Type B pancreatic cell (in vitro differentiated cells): ENCODE measurements around the gene MAD1L1. TPM values are rescaled to one million over a fixed set of nuclear protein-coding genes. Genes with fewer than 3 reads are reported as not detected.

Experiments
- DNase-seq: peaks from one replicate; pipeline ENCODE4 v3.0.0; 2021; ENCODE audit warnings: mixed read lengths; ENCODE audit not compliant: unreplicated experiment; ENCODE audit errors: extremely low spot score
- H3K27ac Mint-ChIP-seq: 2 replicates; pipeline ENCODE4 v1.8.0; 2021; ENCODE audit warnings: mild to moderate bottlenecking, mixed read lengths
- H3K27me3 Mint-ChIP-seq: 2 replicates; pipeline ENCODE4 v1.8.0; 2021; ENCODE audit warnings: mixed read lengths
- H3K36me3 Mint-ChIP-seq: 2 replicates; pipeline ENCODE4 v1.8.0; 2021; ENCODE audit warnings: mixed read lengths
- H3K4me1 Mint-ChIP-seq: one replicate; pipeline ENCODE4 v1.8.0; 2021; ENCODE audit warnings: mixed read lengths; ENCODE audit not compliant: unreplicated experiment
- H3K4me3 Mint-ChIP-seq: 2 replicates; pipeline ENCODE4 v1.8.0; 2021; ENCODE audit warnings: mild to moderate bottlenecking, mixed read lengths
- H3K9me3 Mint-ChIP-seq: 2 replicates; pipeline ENCODE4 v1.8.0; 2021; ENCODE audit warnings: mixed read lengths
- total RNA-seq: library from RNA; stranded (reverse); gene quantifications from 2 replicates; pipeline ENCODE4 v1.2.1, GENCODE V29; 2021; ENCODE audit warnings: low replicate concordance
- TF ChIP-seq, protein P1 (sequence below): fragments of 200-600 bp; sonication (generic); conservative IDR thresholded peaks from 2 replicates; pipeline ENCODE4 v1.5.0; 2021; ENCODE audit warnings: antibody characterized with exemption, mild to moderate bottlenecking

The MAD1L1 gene
- total RNA-seq, 1 donor from 2014 or later: 40.7 TPM

- no peak overlapping the region for H3K27ac Mint-ChIP-seq
- H3K36me3 Mint-ChIP-seq: peaks cover 3% of the 10 kb centered on the region
- H3K4me3 Mint-ChIP-seq: no peak overlapping the region
- no peak for DNase-seq
- H3K4me1 Mint-ChIP-seq: no peaks in the 10 kb centered on the region
- TF ChIP-seq, protein P1, sequence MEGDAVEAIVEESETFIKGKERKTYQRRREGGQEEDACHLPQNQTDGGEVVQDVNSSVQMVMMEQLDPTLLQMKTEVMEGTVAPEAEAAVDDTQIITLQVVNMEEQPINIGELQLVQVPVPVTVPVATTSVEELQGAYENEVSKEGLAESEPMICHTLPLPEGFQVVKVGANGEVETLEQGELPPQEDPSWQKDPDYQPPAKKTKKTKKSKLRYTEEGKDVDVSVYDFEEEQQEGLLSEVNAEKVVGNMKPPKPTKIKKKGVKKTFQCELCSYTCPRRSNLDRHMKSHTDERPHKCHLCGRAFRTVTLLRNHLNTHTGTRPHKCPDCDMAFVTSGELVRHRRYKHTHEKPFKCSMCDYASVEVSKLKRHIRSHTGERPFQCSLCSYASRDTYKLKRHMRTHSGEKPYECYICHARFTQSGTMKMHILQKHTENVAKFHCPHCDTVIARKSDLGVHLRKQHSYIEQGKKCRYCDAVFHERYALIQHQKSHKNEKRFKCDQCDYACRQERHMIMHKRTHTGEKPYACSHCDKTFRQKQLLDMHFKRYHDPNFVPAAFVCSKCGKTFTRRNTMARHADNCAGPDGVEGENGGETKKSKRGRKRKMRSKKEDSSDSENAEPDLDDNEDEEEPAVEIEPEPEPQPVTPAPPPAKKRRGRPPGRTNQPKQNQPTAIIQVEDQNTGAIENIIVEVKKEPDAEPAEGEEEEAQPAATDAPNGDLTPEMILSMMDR: no peak
- H3K9me3 Mint-ChIP-seq: no peaks in the 10 kb centered on the region
- H3K27me3 Mint-ChIP-seq: no peaks in the 10 kb centered on the region
These were observed 332.6 kb downstream of the MAD1L1 start for GRCh38 chr7:1899951-1900762.

DNA sequence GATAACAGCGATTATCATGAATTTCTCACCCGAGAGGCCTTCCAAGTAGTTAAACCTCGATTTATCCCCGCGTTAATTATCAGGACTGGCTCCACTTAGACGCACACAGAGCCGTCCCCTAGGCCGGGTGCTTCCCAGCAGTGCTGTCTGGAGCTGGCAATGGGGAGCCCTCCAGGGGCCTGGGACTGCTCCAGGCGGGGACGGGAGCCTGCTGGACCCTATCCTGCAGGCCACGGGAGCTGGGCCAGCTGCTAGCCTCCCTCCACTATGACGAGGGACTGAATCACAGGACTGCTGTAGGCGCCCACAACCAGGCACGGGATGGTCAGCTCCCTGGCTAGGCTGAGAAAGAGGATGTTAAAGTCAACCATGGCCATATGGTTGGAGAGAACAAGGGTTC lies 333.5 kb downstream of the MAD1L1 start:
- H3K36me3 Mint-ChIP-seq: peaks cover 3% of the 10 kb centered on the region
- H3K4me1 Mint-ChIP-seq: no peaks in the 10 kb centered on the region
- TF ChIP-seq, protein P1: no peak
- H3K27ac Mint-ChIP-seq: no peak overlapping the region
- H3K9me3 Mint-ChIP-seq: no peaks in the 10 kb centered on the region
- H3K4me3 Mint-ChIP-seq: no peak overlapping the region
- H3K27me3 Mint-ChIP-seq: no peaks in the 10 kb centered on the region
- DNase-seq: no peak

- H3K4me1 Mint-ChIP-seq: no peaks in the 10 kb centered on the region
- H3K36me3 Mint-ChIP-seq: peaks cover 6% of the 10 kb centered on the region
- no peak overlapping the region for H3K27ac Mint-ChIP-seq
- no peaks in the 10 kb centered on the region for H3K27me3 Mint-ChIP-seq
- H3K9me3 Mint-ChIP-seq: no peaks in the 10 kb centered on the region
- TF ChIP-seq, protein P1: no peak
- H3K4me3 Mint-ChIP-seq: no peak overlapping the region
- DNase-seq: no peak
These were observed 334.0 kb downstream of the MAD1L1 start for GRCh38 chr7:1898628-1899185.

DNA sequence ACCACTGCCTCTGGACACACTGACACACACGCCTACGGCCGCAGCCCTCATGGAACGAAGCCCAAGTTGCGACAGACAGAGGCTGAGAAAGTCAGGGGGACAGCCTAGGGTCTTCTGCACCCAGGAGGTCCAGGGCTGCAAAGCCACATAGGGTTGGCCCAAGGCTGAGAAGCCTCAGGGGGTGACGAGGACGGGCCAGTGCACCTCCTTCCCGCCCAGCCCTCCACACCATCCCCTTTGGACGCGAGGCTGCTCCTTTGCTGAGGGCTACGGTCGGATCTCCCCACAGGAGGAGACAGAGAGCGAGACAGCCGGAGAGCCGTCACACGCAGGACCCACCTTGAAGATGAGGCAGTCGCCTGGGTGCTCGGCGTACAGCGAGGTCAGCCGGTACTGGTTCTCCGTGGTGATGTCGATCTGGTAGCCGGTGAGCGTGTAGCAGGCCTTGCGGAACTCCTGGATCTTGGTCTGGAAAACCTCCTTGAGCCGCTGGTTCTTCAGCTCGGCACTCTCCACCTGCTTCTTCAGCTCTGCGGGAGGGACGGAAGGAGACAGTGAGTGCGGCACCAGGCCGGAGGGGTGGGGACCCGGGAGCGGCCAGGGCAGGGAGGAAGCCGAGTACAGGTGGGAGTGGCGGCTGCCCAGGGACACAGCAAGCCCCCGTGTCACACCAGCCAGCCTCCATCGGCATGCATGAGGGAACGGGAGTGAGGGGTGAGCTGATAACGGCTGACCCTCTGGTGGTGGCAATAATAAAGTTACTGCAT lies 334.7 kb downstream of the MAD1L1 start:
- DNase-seq: no peak
- Mint-ChIP-seq H3K9me3 (no peaks in the 10 kb centered on the region), H3K27me3 (no peaks in the 10 kb centered on the region), H3K4me3 (no peak overlapping the region), H3K36me3 (peaks cover 6% of the 10 kb centered on the region), H3K27ac (no peak overlapping the region), H3K4me1 (no peaks in the 10 kb centered on the region)
- TF ChIP-seq, protein P1: no peak

DNA sequence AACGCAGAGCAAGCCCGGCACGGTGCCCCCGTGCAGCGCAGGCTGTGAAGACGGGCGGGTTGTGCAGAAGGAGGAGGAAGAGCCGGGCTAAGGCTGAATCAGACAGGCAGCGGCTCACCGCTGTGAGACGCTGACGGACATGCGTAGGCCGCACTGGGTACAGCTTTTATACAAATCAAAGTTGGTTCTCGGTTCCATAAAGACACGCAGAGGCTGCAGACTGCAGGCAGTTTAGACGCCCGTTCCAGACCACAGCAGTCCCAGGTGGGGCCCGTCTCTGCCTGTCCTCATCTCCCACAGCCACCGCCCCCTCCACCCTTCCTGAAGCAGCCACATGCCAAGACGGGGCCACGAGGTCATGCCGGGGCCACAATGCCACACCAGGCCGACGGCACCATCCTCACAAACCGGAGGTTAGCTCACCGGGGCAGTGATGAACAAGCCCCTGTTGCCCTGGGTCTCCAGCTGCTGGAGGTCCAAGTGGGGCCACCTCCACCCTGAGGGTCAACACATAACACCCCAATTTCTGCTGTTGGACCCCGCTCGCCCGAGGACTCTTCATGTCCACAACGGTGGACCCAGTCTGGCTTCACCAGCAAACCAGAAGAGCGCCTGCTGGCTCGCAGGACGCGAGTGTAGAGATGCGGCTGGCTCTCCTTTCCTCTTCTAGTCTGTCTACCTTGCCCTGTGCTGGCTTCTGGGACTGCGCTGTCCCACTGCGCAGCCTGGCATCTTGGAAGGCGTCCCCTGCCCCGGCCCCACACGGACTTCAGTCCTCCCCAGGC lies 335.5 kb downstream of the MAD1L1 start:
- Mint-ChIP-seq H3K27ac (no peak overlapping the region), H3K4me1 (no peaks in the 10 kb centered on the region)
- TF ChIP-seq, protein P1: no peak

More for the DNA sequence above, 335.5 kb downstream of the MAD1L1 start:
- H3K36me3 Mint-ChIP-seq: peaks cover 6% of the 10 kb centered on the region
- H3K9me3 Mint-ChIP-seq: no peaks in the 10 kb centered on the region
- no peak for DNase-seq
- H3K27me3 Mint-ChIP-seq: no peaks in the 10 kb centered on the region
- no peak overlapping the region for H3K4me3 Mint-ChIP-seq
